Tibial artery (tissue), 4 donors: ENCODE measurements around the gene ZBTB24.

Source experiments
- DNase-seq, 2 donors: peaks; one replicate each; pipeline ENCODE4 v3.0.0-alpha.2; 2019
- H3K27ac ChIP-seq, 2 donors: fragments of 200-600 bp; sonication (generic) in 1 of 2; 1 replicate in 1 of 2; 2 replicates in 1 of 2; pipeline ENCODE4 v1.5.1; 2018 to 2019; ENCODE audit warnings: mild to moderate bottlenecking in 1 of 2
- H3K27me3 ChIP-seq, 2 donors: fragments of 200-600 bp; sonication (generic) in 1 of 2; one replicate each; pipeline versions ENCODE4 v1.5.1 to v1.6.0; 2016 to 2019
- H3K36me3 ChIP-seq, 3 donors: fragments of 200-600 bp; sonication (generic) in 2 of 3; one replicate each; pipeline ENCODE4 v1.5.1; 2016 to 2019; ENCODE audit warnings: mild to moderate bottlenecking in 2 of 3
- H3K4me1 ChIP-seq, 4 donors: fragments of 200-600 bp; sonication (generic) in 2 of 4; 1 replicate in 3 of 4; 2 replicates in 1 of 4; pipeline ENCODE4 v1.5.1; 2016 to 2019
- H3K4me3 ChIP-seq, 2 donors: fragments of 200-600 bp; sonication (generic) in 1 of 2; 1 replicate in 1 of 2; 2 replicates in 1 of 2; pipeline ENCODE4 v1.5.1; 2018 to 2019; ENCODE audit warnings: mild to moderate bottlenecking in 2 of 2
- H3K9me3 ChIP-seq, 3 donors: fragments of 200-600 bp; sonication (generic) in 1 of 3; one replicate each; pipeline ENCODE4 v1.5.1; 2016 to 2019
- CTCF ChIP-seq, 2 experiments: fragments of 200-600 bp in 1 of 2; fragments of 450-650 bp in 1 of 2; IDR thresholded peaks; one replicate each; pipeline ENCODE4 v1.5.1; 2017 to 2019; ENCODE audit warnings: antibody characterized with exemption in 2 of 2, mild to moderate bottlenecking in 1 of 2, moderate library complexity in 1 of 2
- intact Hi-C: fragments of 100-400 bp; cut with DNase I; formaldehyde crosslinking; loops from one replicate; pipeline ENCODE4 v1.15.0; 2023; ENCODE audit warnings: low total_unique reads

Gene ZBTB24

GRCh38 chr6:109436041-109436440 is 47.0 kb downstream of the ZBTB24 start:
- intact Hi-C loops = no loop called here
- H3K36me3 ChIP-seq = no peaks in the 10 kb centered on the region
- peaks cover 0 to 12% (median 0%) of the 10 kb centered on the region in 4 donors for H3K4me1 ChIP-seq
- no peaks in the 10 kb centered on the region for H3K9me3 ChIP-seq
- no peaks in the 10 kb centered on the region for H3K27me3 ChIP-seq
- H3K4me3 ChIP-seq = no peak overlapping the region
- no peak for TF ChIP-seq CTCF (IDR thresholded peaks at IDR 0.05)
- no peak for DNase-seq
- H3K27ac ChIP-seq = no peak overlapping the region

- no peak for TF ChIP-seq CTCF (IDR thresholded peaks at IDR 0.05)
- DNase-seq = no peak
- peaks cover 0 to 7% (median 2%) of the 10 kb centered on the region in 4 donors for H3K4me1 ChIP-seq
- H3K36me3 ChIP-seq = no peaks in the 10 kb centered on the region
- H3K9me3 ChIP-seq = no peaks in the 10 kb centered on the region
- no peak overlapping the region for H3K27ac ChIP-seq
- intact Hi-C loops = no loop called here
- no peak overlapping the region for H3K4me3 ChIP-seq
- H3K27me3 ChIP-seq = no peaks in the 10 kb centered on the region
Observed at GRCh38 chr6:109434456-109434855, 48.6 kb downstream of the ZBTB24 start.

- intact Hi-C loops = no loop called here
- no peaks in the 10 kb centered on the region for H3K27me3 ChIP-seq
- H3K4me3 ChIP-seq = no peak overlapping the region
- no peak overlapping the region for H3K27ac ChIP-seq
- H3K9me3 ChIP-seq = no peaks in the 10 kb centered on the region
- peaks cover 0 to 10% (median 6%) of the 10 kb centered on the region in 4 donors for H3K4me1 ChIP-seq
- DNase-seq = no peak
- no peaks in the 10 kb centered on the region for H3K36me3 ChIP-seq
- TF ChIP-seq CTCF (IDR thresholded peaks at IDR 0.05) = no peak
Observed at GRCh38 chr6:109429496-109429895, 53.5 kb downstream of the ZBTB24 start.

- H3K27me3 ChIP-seq = no peaks in the 10 kb centered on the region
- no peak for TF ChIP-seq CTCF (IDR thresholded peaks at IDR 0.05)
- intact Hi-C loops = no loop called here
- no peak overlapping the region for H3K27ac ChIP-seq
- no peaks in the 10 kb centered on the region for H3K36me3 ChIP-seq
- DNase-seq = no peak
- peaks cover 0 to 10% (median 6%) of the 10 kb centered on the region in 4 donors for H3K4me1 ChIP-seq
- H3K4me3 ChIP-seq = no peak overlapping the region
- no peaks in the 10 kb centered on the region for H3K9me3 ChIP-seq
Observed at GRCh38 chr6:109428889-109429477, 54.0 kb downstream of the ZBTB24 start.

- Histone ChIP-seq H3K27ac (no peak overlapping the region), H3K4me3 (no peak overlapping the region), H3K36me3 (no peaks in the 10 kb centered on the region), H3K9me3 (no peaks in the 10 kb centered on the region), H3K27me3 (no peaks in the 10 kb centered on the region), H3K4me1 (peaks cover 0 to 10% (median 6%) of the 10 kb centered on the region in 4 donors)
- TF ChIP-seq CTCF (IDR thresholded peaks at IDR 0.05) = no peak
- intact Hi-C loops = no loop called here
- no peak for DNase-seq
Observed at GRCh38 chr6:109424946-109425345, 58.1 kb downstream of the ZBTB24 start.

- DNase-seq = no peak
- no peaks in the 10 kb centered on the region for H3K9me3 ChIP-seq
- TF ChIP-seq CTCF (IDR thresholded peaks at IDR 0.05) = no peak
Observed at GRCh38 chr6:109421184-109421583, 61.8 kb downstream of the ZBTB24 start.

More at GRCh38 chr6:109421184-109421583, 61.8 kb downstream of the ZBTB24 start:
- no peaks in the 10 kb centered on the region for H3K4me1 ChIP-seq
- H3K27ac ChIP-seq = no peak overlapping the region
- no peak overlapping the region for H3K4me3 ChIP-seq
- intact Hi-C loops = no loop called here
- H3K36me3 ChIP-seq = no peaks in the 10 kb centered on the region
- no peaks in the 10 kb centered on the region for H3K27me3 ChIP-seq
